ENCODE measurements around the gene KLHDC7B.

KLHDC7B gene

DNA sequence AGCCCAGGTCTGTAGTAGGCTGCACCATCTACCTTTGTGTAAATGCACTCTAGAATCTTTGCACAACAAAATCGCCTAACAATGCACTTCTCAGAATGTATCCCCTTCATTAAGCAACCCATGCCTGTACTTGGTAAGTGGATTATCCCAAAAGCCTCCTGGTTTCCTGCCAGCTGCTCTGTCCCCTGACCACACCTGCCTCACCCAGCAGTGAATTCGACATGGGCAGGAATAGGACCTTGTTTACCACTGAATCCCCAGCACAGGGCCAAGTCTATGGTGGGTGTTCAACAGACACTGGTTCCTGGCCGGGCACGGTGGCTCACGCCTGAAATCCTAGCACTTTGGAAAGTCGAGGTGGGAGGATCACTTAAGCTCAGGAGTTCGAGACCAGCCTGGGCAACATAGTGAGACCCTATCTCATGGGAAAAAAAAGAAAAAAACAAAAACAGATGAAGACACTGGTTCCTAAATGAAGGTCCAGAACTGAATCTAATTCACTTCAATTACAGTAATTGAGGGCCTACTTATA, 22.1 kb downstream of the KLHDC7B start:
- H3K4me3 ChIP-seq (replicated peaks; ENCODE audit: insufficient read depth, low read length) = no peak overlapping the region
- no peak for DNase-seq (ENCODE audit: low read depth in 1 of 2, low spot score in 1 of 2)
- H3K27ac ChIP-seq (replicated peaks) = no peak overlapping the region
- TF ChIP-seq SPI1 (IDR thresholded peaks at IDR 0.05; ENCODE audit: borderline replicate concordance, low read depth) (no peak), POLR2AphosphoS5 (IDR thresholded peaks at IDR 0.05; ENCODE audit: low read depth) (no peak), GABPA (IDR thresholded peaks at IDR 0.05; ENCODE audit: low read depth) (no peak)
- TF ChIP-seq, protein P1, sequence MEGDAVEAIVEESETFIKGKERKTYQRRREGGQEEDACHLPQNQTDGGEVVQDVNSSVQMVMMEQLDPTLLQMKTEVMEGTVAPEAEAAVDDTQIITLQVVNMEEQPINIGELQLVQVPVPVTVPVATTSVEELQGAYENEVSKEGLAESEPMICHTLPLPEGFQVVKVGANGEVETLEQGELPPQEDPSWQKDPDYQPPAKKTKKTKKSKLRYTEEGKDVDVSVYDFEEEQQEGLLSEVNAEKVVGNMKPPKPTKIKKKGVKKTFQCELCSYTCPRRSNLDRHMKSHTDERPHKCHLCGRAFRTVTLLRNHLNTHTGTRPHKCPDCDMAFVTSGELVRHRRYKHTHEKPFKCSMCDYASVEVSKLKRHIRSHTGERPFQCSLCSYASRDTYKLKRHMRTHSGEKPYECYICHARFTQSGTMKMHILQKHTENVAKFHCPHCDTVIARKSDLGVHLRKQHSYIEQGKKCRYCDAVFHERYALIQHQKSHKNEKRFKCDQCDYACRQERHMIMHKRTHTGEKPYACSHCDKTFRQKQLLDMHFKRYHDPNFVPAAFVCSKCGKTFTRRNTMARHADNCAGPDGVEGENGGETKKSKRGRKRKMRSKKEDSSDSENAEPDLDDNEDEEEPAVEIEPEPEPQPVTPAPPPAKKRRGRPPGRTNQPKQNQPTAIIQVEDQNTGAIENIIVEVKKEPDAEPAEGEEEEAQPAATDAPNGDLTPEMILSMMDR (IDR thresholded peaks at IDR 0.05; ENCODE audit: insufficient read depth, low read length) = no peak
- TF ChIP-seq, protein P2, sequence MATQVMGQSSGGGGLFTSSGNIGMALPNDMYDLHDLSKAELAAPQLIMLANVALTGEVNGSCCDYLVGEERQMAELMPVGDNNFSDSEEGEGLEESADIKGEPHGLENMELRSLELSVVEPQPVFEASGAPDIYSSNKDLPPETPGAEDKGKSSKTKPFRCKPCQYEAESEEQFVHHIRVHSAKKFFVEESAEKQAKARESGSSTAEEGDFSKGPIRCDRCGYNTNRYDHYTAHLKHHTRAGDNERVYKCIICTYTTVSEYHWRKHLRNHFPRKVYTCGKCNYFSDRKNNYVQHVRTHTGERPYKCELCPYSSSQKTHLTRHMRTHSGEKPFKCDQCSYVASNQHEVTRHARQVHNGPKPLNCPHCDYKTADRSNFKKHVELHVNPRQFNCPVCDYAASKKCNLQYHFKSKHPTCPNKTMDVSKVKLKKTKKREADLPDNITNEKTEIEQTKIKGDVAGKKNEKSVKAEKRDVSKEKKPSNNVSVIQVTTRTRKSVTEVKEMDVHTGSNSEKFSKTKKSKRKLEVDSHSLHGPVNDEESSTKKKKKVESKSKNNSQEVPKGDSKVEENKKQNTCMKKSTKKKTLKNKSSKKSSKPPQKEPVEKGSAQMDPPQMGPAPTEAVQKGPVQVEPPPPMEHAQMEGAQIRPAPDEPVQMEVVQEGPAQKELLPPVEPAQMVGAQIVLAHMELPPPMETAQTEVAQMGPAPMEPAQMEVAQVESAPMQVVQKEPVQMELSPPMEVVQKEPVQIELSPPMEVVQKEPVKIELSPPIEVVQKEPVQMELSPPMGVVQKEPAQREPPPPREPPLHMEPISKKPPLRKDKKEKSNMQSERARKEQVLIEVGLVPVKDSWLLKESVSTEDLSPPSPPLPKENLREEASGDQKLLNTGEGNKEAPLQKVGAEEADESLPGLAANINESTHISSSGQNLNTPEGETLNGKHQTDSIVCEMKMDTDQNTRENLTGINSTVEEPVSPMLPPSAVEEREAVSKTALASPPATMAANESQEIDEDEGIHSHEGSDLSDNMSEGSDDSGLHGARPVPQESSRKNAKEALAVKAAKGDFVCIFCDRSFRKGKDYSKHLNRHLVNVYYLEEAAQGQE (IDR thresholded peaks at IDR 0.05; ENCODE audit: insufficient replicate concordance, low read depth) = no peak
- no peaks in the 10 kb centered on the region for H3K27me3 ChIP-seq (ENCODE audit: insufficient read depth, poor library complexity, severe bottlenecking)

DNA sequence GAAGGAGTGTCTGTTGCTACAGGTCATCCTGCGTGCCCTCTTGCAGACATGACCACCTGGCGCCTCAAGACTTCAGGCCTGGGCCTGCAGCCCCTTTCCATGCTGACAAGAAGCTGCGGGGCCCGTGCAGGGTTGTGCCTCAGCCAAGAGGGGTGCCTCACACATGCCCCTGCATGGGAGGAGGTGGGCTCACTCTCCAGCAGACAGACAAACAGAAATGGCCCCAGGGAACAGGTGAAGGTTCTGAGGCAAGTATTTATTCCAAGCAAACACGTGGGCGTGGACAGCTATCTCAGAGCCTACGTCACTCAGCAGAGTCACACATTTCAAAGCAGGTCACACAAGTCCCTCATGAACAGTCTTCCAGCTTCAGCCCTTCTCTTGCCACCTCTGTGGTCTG, 22.9 kb downstream of the KLHDC7B start:
- H3K27ac ChIP-seq (replicated peaks) = no peak overlapping the region
- TF ChIP-seq, protein P1 (IDR thresholded peaks at IDR 0.05; ENCODE audit: insufficient read depth, low read length) = no peak
- TF ChIP-seq, protein P2 (IDR thresholded peaks at IDR 0.05; ENCODE audit: insufficient replicate concordance, low read depth) = no peak
- TF ChIP-seq POLR2AphosphoS5 (IDR thresholded peaks at IDR 0.05; ENCODE audit: low read depth) = no peak
- TF ChIP-seq GABPA (IDR thresholded peaks at IDR 0.05; ENCODE audit: low read depth) = no peak
- no peak for TF ChIP-seq SPI1 (IDR thresholded peaks at IDR 0.05; ENCODE audit: borderline replicate concordance, low read depth)
- H3K27me3 ChIP-seq (ENCODE audit: insufficient read depth, poor library complexity, severe bottlenecking) = no peaks in the 10 kb centered on the region
- DNase-seq (ENCODE audit: low read depth in 1 of 2, low spot score in 1 of 2) = no peak
- no peak overlapping the region for H3K4me3 ChIP-seq (replicated peaks; ENCODE audit: insufficient read depth, low read length)

DNA sequence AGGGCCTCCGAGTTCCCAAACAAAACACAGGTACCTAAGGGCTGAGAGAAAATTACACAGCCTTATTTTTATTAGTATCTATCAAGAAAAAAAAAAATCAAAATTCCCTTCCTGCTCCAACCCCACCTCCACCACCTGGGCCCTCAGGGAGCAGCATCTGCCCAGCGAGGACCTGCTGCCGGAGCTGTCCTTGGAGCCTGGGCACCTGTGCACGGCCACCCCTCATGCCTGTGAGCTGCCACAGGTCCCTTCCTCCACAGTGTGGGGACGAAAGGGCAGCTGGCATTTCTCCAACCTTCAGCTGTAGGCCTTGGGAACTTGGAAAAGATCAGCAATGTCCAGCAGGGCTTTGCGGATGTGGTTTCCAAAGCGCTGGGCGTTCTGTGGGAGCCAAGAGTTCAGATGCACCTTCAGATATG, 23.4 kb downstream of the KLHDC7B start:
- no peak for DNase-seq (ENCODE audit: low read depth in 1 of 2, low spot score in 1 of 2)
- no peak for TF ChIP-seq GABPA (IDR thresholded peaks at IDR 0.05; ENCODE audit: low read depth)
- TF ChIP-seq, protein P2 (IDR thresholded peaks at IDR 0.05; ENCODE audit: insufficient replicate concordance, low read depth) = no peak
- TF ChIP-seq, protein P1 (IDR thresholded peaks at IDR 0.05; ENCODE audit: insufficient read depth, low read length) = no peak
- TF ChIP-seq POLR2AphosphoS5 (IDR thresholded peaks at IDR 0.05; ENCODE audit: low read depth) = no peak
- no peak for TF ChIP-seq SPI1 (IDR thresholded peaks at IDR 0.05; ENCODE audit: borderline replicate concordance, low read depth)
- no peaks in the 10 kb centered on the region for H3K27me3 ChIP-seq (ENCODE audit: insufficient read depth, poor library complexity, severe bottlenecking)
- no peak overlapping the region for H3K27ac ChIP-seq (replicated peaks)
- no peak overlapping the region for H3K4me3 ChIP-seq (replicated peaks; ENCODE audit: insufficient read depth, low read length)

All from HL-60 (cell line).